Cardiac septum (tissue), 1 donor: Measurements from ENCODE around the gene TOGARAM1. TPM values are rescaled to one million over a fixed set of nuclear protein-coding genes. Genes with fewer than 3 reads are reported as not detected.

Source experiments
- total RNA-seq: library from RNA; stranded (reverse); fragmentation: NEBNext Ultra II Directional; extraction: Animal tissue kit (Norgen Biotek cat#: 25700); gene quantifications from one replicate; pipeline ENCODE4 v1.2.1, GENCODE V29; 2021
- donor health status: DM: no; HTN: no; CAD: no.

Gene TOGARAM1
- total RNA-seq, 1 donor from 2014 or later: 16.3 TPM

Other genes with a start within 250 kb of the TOGARAM1 start
- 11.2 TPM for gene KLHL28, start 243 bp upstream of the TOGARAM1 start, total RNA-seq
- 14.3 TPM for gene PRPF39, start 121.9 kb downstream of the TOGARAM1 start, total RNA-seq
- 81.4 TPM for gene FKBP3, start 172.3 kb downstream of the TOGARAM1 start, total RNA-seq
- 3.3 TPM for gene FANCM, start 173.7 kb downstream of the TOGARAM1 start, total RNA-seq